Panc1 (cell line): ENCODE measurements around the gene NEK2. TPM values are rescaled to one million over a fixed set of nuclear protein-coding genes. Genes with fewer than 3 reads are reported as not detected.

Source experiments
- ATAC-seq: fragments of 200-7000 bp; cut with Tn5 transposase; 2 replicates; pipeline ENCODE4 v1.9.1; 2020; ENCODE audit warnings: mild to moderate bottlenecking, moderate library complexity
- Bru-seq: library from RNA; stranded (reverse); fragments of 400-500 nt; gene quantifications from one replicate; lab custom pipeline; 2021; lab: Mats Ljungman, UMichigan
- BruChase-seq, 2 experiments: library from RNA; stranded (reverse); fragments of 400-500 nt; gene quantifications; one replicate each; lab custom pipeline; 2021; lab: Mats Ljungman, UMichigan
- BruUV-seq: library from RNA; stranded (reverse); fragments of 400-500 nt; replicated peaks from 2 replicates; lab custom pipeline; 2021; lab: Mats Ljungman, UMichigan
- CTCF ChIA-PET: fragments of 300-600 bp; sonication (Branson Sonifier 250); formaldehyde crosslinking; loops from one replicate; lab custom pipeline; 2022; ENCODE audit warnings: antibody characterized with exemption; lab: Charles Lee
- POLR2A ChIA-PET: fragments of 300-600 bp; sonication (Branson Sonifier 250); formaldehyde crosslinking; loops from one replicate; lab custom pipeline; 2022; ENCODE audit warnings: antibody characterized with exemption; lab: Charles Lee
- DNase-seq: peaks from one replicate; pipeline ENCODE4 v3.0.0-alpha.2; 2010; ENCODE audit warnings: low read depth, low spot score
- H3K27ac ChIP-seq: 2 replicates; pipeline ENCODE4 v1.5.1; 2011; ENCODE audit warnings: mild to moderate bottlenecking, low read length, inconsistent platforms
- H3K27me3 ChIP-seq: fragments of 200-500 bp; sonication (Bioruptor generic); 2 replicates; pipeline ENCODE4 v1.6.0; 2014; ENCODE audit warnings: low read length, inconsistent platforms; ENCODE audit not compliant: control insufficient read depth, insufficient read depth
- H3K36me3 ChIP-seq: fragments of 200-500 bp; sonication (Bioruptor generic); 2 replicates; pipeline ENCODE4 v1.5.1; 2014; ENCODE audit warnings: inconsistent platforms, mild to moderate bottlenecking, low read length, moderate library complexity; ENCODE audit not compliant: control insufficient read depth, insufficient read depth
- H3K4me1 ChIP-seq: 2 replicates; pipeline ENCODE4 v1.5.1; 2011; ENCODE audit warnings: inconsistent platforms, mild to moderate bottlenecking, low read length, moderate library complexity; ENCODE audit not compliant: control insufficient read depth, insufficient read depth
- H3K4me3 ChIP-seq, 2 experiments: 2 replicates each; pipeline ENCODE4 v1.5.1; 2011 to 2012; ENCODE audit warnings: low read depth in 2 of 2, low read length in 2 of 2, mild to moderate bottlenecking in 2 of 2, inconsistent platforms in 1 of 2, moderate library complexity in 1 of 2
- H3K9me3 ChIP-seq: fragments of 200-500 bp; sonication (Bioruptor generic); 2 replicates; pipeline ENCODE4 v1.5.1; 2014; ENCODE audit warnings: low read depth, mild to moderate bottlenecking, inconsistent platforms, low read length, moderate library complexity; ENCODE audit not compliant: control insufficient read depth, insufficient read depth
- CTCF ChIP-seq: fragments of 450-650 bp; IDR thresholded peaks from 2 replicates; pipeline ENCODE4 v1.5.1; 2017; ENCODE audit warnings: mild to moderate bottlenecking
- POLR2AphosphoS5 ChIP-seq: IDR thresholded peaks from 2 replicates; pipeline ENCODE4 v1.6.1; 2012; ENCODE audit warnings: mild to moderate bottlenecking, low read depth, low read length, moderate library complexity
- REST ChIP-seq, 2 experiments: IDR thresholded peaks; 2 replicates each; pipeline ENCODE4 v1.6.1; 2011 to 2012; ENCODE audit warnings: low read depth in 2 of 2, control low read depth in 1 of 2, low read length in 1 of 2, mild to moderate bottlenecking in 1 of 2, moderate library complexity in 1 of 2; ENCODE audit not compliant: insufficient read depth in 1 of 2
- SIN3A ChIP-seq: IDR thresholded peaks from 2 replicates; pipeline ENCODE4 v1.6.1; 2012; ENCODE audit warnings: low read depth, mild to moderate bottlenecking, low read length, moderate library complexity, borderline replicate concordance; ENCODE audit not compliant: insufficient read depth
- TCF7L2 ChIP-seq: IDR thresholded peaks from 2 replicates; pipeline ENCODE4 v1.6.1; 2011; ENCODE audit warnings: mild to moderate bottlenecking, low read depth, low read length, inconsistent platforms
- in situ Hi-C: cut with HindIII; loops from 2 replicates; pipeline ENCODE4 v1.10.0; 2016; ENCODE audit warnings: low sequenced_read_pairs, low pct_unique_long_range_greater_than_20kb
- intact Hi-C: fragments of 100-400 bp; cut with micrococcal nuclease; formaldehyde crosslinking; loops from one replicate; pipeline ENCODE4 v1.10.0; 2022; ENCODE audit not compliant: unreplicated experiment
- long read RNA-seq: library from polyadenylated mRNA; unstranded; transcript quantifications from one replicate; pipeline ENCODE4 v2.0.0, GENCODE V29; 2021; ENCODE audit not compliant: unreplicated experiment
- polyA plus RNA-seq: library from polyadenylated mRNA; unstranded; fragments of >200 nt; gene quantifications from one replicate; pipeline ENCODE4 v1.2.1, GENCODE V29; 2012; ENCODE audit warnings: missing spikeins; ENCODE audit not compliant: insufficient read length
- total RNA-seq: library from RNA; stranded (reverse); gene quantifications from one replicate; pipeline ENCODE4 v1.2.1, GENCODE V29; 2021; ENCODE audit not compliant: unreplicated experiment

Gene NEK2
- 34.4 TPM for total RNA-seq
- polyA plus RNA-seq: 11.0 TPM
- percentile 77 among the genes with signal in this experiment for Bru-seq, nascent RNA
- percentile 81 among the genes with signal in this experiment for BruChase-seq, experiment 1, labeled RNA remaining after a 2-hour chase
- percentile 92 among the genes with signal in this experiment for BruChase-seq, experiment 2, labeled RNA remaining after a 6-hour chase
- long read RNA-seq, transcript NEK2-202 (8 exons, 2,131 nt): major isoform, 38 of 58 reads
- long read RNA-seq, transcript NEK2-201 (7 exons, 1,865 nt): minor isoform, 5 of 58 reads
- long read RNA-seq, partial matches to known transcripts: 1 of 58 reads
- long read RNA-seq, other reads (novel, unspliced or antisense): 11 of 58 reads

- no peak for TF ChIP-seq CTCF
- TF ChIP-seq POLR2AphosphoS5: peak; percentile 66; the same call in 1 of the 2 replicates
- TF ChIP-seq SIN3A: peak; percentile 99
- TF ChIP-seq REST (IDR thresholded peaks at IDR 0.05; ENCODE audit: insufficient read depth in 1 of 2, low read depth in 2 of 2, low read length in 1 of 2): no peak
- TF ChIP-seq TCF7L2: peak; percentile 94
- H3K36me3 ChIP-seq: peaks cover 20% of the 10 kb centered on the region
- peak within 1 kb of the TSS; percentile 89 for H3K27ac ChIP-seq
- H3K27me3 ChIP-seq: no peaks in the 10 kb centered on the region
- peaks cover 11% of the 10 kb centered on the region for H3K4me1 ChIP-seq
- in situ Hi-C loops (no loop called here), intact Hi-C loops (no loop called here)
- ChIA-PET POLR2A (interaction anchor here (0.6 to 1.1 kb wide), 2 partner anchors 24 to 190 kb away, joined by 3 read pairs; no protein-coding TSS in a partner anchor), CTCF (interaction anchor here (0.6 kb wide), 1 partner anchor 777 kb away, joined by 5 read pairs; no protein-coding TSS in a partner anchor)
- ATAC-seq (peak; percentile 99), DNase-seq (peak; percentile 74)
- BruUV-seq: no TSS peak
- peak within 1 kb of the TSS; percentile 86 to 91 for H3K4me3 ChIP-seq
- no peaks in the 10 kb centered on the region for H3K9me3 ChIP-seq
Measured at GRCh38 chr1:211675230-211676105, at the start of gene NEK2. Gene NEK2, minus strand, starts transcription at chr1:211675621. Its CDS starts 142 bp downstream, at chr1:211675479.

GRCh38 chr1:211724687-211725196 lies 49.3 kb upstream of the NEK2 start:
- Histone ChIP-seq H3K4me3 (no peak overlapping the region), H3K36me3 (no peaks in the 10 kb centered on the region), H3K27me3 (no peaks in the 10 kb centered on the region), H3K9me3 (no peaks in the 10 kb centered on the region), H3K4me1 (no peaks in the 10 kb centered on the region; the same call in 1 of the 2 replicates), H3K27ac (peak overlapping the region; percentile 59)
- BruUV-seq: no TSS peak
- ChIA-PET CTCF (no interaction called here), POLR2A (interaction anchor here (0.6 kb wide), 1 partner anchor 10 kb away, joined by 3 read pairs; no protein-coding TSS in a partner anchor)
- ATAC-seq (no peak), DNase-seq (no peak)
- TF ChIP-seq POLR2AphosphoS5 (no peak), TCF7L2 (no peak), CTCF (no peak), SIN3A (no peak), REST (IDR thresholded peaks at IDR 0.05; ENCODE audit: insufficient read depth in 1 of 2, low read depth in 2 of 2, low read length in 1 of 2) (no peak)
- intact Hi-C loops: no loop called here
- in situ Hi-C loops: no loop called here
